ENCODE results near the gene GOLT1A.

Gene GOLT1A

DNA sequence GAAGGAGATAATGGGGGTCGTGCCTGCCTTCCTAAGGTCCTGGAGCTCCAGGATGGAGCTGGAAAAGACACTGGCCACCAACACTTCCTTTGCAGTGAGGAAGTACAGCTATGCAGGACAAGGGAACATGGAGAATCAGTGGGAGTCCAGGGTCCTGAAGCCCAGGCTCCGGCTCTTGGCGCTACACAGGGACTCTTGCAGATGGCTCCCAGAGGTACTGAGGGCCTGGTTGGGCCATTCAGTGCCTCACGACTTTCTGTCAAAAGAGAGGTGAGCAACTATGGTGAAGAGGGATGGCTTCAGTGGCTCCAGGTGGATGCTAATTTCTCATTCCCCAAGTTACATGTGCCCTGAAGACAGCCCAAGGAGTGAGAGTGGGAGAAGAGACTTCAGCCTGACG is 60.1 kb downstream of the GOLT1A start:
- no peak for DNase-seq

DNA sequence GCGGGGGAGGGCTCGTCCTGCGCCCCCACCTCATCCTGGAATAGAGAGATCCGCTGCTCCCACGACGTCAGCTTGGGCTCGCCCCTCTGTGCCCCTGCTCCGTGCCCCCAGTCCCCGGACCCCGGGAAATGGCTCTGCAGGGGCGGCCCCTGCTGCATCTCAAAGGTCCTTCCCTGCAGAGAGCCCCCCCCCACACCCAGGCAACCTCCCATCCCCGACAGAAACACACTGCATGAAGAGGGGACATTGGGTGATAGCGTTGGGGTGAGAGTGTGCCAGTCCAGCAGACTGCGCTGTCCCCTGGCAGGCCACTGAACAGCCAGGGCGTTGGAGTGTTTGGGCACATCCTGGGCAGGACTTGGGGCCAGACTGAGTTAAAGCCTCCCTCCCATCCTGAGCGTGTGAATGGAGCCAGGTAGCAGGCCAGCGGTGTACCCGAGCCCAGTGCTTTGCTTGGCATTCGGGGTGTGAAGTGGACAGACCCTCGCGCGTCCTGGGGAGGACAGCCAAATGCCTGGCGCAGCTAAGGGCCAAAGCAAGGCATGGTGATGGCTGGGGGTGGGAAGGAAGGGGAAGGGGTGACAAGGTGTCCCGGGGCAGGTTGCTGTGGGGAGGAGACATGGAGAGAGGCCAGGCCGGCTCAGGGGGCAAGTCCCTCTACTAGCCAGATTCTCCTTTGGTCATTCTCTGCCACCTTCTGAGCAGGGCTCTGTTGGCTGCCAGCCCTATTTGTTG is 61.3 kb downstream of the GOLT1A start:
- DNase-seq, result no peak

DNA sequence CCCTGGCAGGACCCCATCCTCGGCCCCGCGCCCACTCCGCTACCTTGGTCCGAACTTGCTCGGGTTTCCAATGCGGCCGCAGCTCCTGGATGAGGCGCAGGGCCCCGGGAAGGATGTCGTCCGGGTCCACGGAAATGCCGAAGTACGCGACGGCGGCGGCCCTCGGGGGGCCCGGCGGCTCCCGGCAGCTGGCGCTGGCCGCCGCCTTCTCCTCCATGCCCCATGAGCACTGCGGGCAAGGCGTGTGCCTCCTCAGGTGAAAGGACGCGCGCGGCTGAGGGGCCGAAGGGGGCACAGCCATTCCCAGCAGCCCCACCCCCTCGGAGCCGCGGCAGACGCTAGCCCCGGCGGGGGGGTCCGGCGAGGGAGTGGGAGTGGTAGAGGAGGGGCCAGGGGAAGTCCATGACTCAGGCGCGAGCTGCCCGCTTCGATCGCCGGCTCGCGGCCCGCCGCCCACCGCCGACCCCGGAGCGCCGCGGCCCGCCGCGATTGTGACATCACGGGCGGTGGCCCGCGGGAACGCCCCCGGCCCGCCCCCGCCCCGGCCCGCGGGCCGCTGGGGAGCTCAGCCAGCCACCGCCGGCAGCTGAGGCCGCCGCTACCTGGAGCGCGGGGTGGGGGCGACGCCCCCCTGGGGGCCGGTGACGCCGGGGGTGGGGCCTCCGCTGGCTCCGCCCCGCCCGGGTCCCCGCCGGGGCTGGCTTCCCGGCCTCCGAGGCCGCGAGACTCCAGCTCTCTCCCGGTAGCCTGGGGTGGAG is 62.1 kb downstream of the GOLT1A start, which contains the start of gene ETNK2:
Gene ETNK2, minus strand, starts transcription at position 493 of the 758 bp plus-strand sequence. Its CDS starts 192 bp downstream, at position 301.
- no peak for DNase-seq

DNA sequence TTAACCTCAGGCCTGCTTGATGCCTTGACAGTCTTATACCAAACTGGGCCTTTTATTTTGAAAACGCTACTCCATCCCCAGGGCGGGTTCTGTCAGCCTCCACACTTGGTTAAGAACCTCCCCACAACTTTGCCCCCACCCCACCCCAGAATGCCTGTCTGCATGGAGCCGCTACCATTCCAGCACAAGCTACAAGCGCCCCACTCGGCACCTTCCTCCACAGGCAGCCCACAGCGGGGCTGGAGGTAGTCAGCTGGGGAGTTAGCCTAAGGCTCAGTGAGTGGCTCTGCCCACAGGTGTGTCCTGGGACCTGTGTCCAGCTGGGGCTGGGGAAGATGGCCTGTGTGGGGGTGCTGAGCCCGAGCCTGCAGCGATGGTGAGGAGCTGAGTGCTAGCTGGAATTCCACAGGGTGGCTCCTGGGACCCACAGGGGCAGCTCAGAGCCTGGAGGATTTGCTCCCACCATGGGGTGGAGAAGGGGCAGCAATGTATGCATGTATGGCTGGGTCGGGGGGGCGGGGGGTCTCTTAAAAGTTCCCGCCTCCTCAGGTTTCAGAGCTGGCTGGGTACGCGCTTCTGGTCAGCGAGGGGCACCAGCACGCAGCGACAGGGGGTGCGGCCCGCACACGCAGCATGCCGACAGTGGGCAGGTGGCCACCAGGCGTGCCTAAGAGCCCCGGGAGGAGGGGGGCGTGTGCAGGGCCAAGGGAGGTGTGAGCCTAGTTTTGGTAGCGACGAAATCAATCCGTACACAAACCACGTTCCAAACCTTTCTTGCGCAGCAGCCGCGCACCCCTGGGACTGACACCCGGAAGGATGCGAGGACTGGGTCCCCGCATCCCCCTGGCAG is 62.9 kb downstream of the GOLT1A start:
- no peak for DNase-seq

DNA sequence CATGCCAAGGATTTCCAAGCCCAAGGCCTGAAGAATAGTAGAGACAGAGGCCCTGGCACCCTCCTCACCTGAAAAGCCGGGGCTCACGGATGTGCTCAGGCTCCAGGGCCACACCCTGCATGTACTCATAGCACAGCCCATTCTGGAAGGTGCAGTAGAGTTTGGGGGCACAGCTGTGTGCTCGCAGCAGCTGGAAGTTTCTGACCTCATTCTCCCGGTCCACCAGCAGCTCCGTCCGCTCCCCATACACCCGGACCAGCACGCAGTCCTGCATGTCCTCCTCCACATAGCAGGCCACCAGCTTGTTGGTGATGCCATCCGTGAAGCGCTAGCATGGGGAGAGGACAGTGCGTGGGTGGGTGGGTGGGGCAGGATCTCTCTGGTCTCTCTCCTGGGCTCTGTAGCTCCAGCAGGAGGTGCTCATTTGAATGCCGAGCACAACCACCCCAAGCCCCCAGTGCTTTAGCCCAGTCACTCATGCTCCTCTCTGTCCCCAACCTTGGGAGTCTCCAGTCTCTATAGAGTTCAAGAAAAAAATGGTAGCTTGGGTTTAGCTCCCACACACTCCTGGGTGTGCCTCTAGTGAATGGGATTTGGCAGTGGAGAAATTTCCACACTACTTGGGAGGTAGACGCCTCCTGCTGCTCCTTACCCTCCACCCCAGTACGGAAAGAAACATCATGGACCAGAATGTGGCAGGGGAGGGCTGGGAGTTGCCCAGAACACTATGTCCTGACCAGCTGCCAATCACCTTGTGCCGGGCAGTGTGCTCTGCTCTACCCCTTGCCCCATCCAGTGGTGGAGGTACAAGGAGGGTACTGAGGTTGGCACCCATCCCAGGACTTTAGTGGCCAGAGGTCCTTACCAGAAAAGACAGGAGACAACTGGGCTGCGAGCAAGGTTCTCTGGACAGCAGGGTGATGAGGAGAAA is 63.9 kb downstream of the GOLT1A start:
- DNase-seq, result no peak

DNA sequence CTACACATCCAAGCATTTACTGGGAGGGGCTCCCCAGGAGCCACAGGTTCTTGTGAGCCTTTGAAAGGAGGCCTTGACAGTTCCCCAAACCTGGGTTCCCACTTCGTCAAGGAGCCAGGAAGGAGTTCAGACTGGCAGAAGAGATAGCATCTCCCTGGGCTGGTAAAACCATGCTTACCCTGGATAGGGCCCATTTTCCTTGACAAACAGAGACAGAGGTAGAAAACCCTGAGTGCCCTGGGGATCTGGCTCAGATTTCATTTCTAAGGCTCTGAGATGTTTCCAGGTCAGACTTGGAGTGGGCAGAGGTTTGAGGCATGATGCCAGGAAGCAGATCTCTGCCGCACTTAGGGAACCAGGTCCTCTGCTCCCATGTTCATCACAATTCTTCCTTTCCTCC is 64.7 kb downstream of the GOLT1A start:
- no peak for DNase-seq

Data from MV-4-11 (cell line).